Natural killer cell (primary cell): ENCODE measurements around the gene C1orf21. TPM values are rescaled to one million over a fixed set of nuclear protein-coding genes. Genes with fewer than 3 reads are reported as not detected.

Experiments
- ATAC-seq, 3 donors: fragments of 150-1000 bp in 2 of 3; fragments of 200-7000 bp in 1 of 3; cut with Tn5 transposase; 1 replicate in 1 of 3; 2 replicates in 2 of 3; pipeline ENCODE4 v1.10.0; 2021; ENCODE audit warnings: mild to moderate bottlenecking in 2 of 3, moderate library complexity in 2 of 3
- DNase-seq, 2 donors: peaks; one replicate each; pipeline versions ENCODE4 v3.0.0 to v3.0.0-alpha.2; 2013 to 2021; ENCODE audit warnings: mixed read lengths in 1 of 2
- H3K27ac ChIP-seq: one replicate; pipeline ENCODE4 v1.5.1; 2013; ENCODE audit warnings: mild to moderate bottlenecking, low read length
- H3K27me3 ChIP-seq: one replicate; pipeline ENCODE4 v1.6.1; 2013; ENCODE audit warnings: low read length; ENCODE audit not compliant: control insufficient read depth, insufficient read depth
- H3K36me3 ChIP-seq: one replicate; pipeline ENCODE4 v1.6.1; 2013; ENCODE audit warnings: low read length; ENCODE audit not compliant: control insufficient read depth, insufficient read depth
- H3K4me1 ChIP-seq: one replicate; pipeline ENCODE4 v1.6.1; 2013; ENCODE audit warnings: low read length; ENCODE audit not compliant: control insufficient read depth, insufficient read depth
- H3K4me3 ChIP-seq: one replicate; pipeline ENCODE4 v1.5.1; 2013; ENCODE audit warnings: low read length
- H3K9me3 ChIP-seq: one replicate; pipeline ENCODE4 v1.6.1; 2013; ENCODE audit warnings: low read length; ENCODE audit not compliant: control insufficient read depth, insufficient read depth
- H3K27ac Mint-ChIP-seq, 2 donors: one replicate each; pipeline ENCODE4 v1.8.0; 2022; ENCODE audit warnings: mild to moderate bottlenecking in 2 of 2, mixed read lengths in 2 of 2, moderate library complexity in 1 of 2
- H3K27me3 Mint-ChIP-seq, 2 donors: one replicate each; pipeline ENCODE4 v1.8.0; 2022; ENCODE audit warnings: low read depth in 2 of 2, mixed read lengths in 2 of 2
- H3K36me3 Mint-ChIP-seq: one replicate; pipeline ENCODE4 v1.8.0; 2022; ENCODE audit warnings: mixed read lengths
- H3K4me1 Mint-ChIP-seq, 2 donors: one replicate each; pipeline ENCODE4 v1.8.0; 2022; ENCODE audit warnings: mixed read lengths in 2 of 2
- H3K4me3 Mint-ChIP-seq: one replicate; pipeline ENCODE4 v1.8.0; 2022; ENCODE audit warnings: mild to moderate bottlenecking, moderate library complexity, mixed read lengths
- H3K9me3 Mint-ChIP-seq, 2 donors: one replicate each; pipeline ENCODE4 v1.8.0; 2022; ENCODE audit warnings: mixed read lengths in 2 of 2
- CTCF ChIP-seq: fragments of 200-600 bp; IDR thresholded peaks from one replicate; pipeline ENCODE4 v1.8.0; 2022; ENCODE audit warnings: antibody characterized with exemption
- WGBS: methylation state at CpG from one replicate; pipeline ENCODE4 v1.1.7; 2013; ENCODE audit warnings: missing lambda C conversion rate; ENCODE audit not compliant: insufficient coverage; 5-methylcytosine and 5-hydroxymethylcytosine counted together
- intact Hi-C: fragments of 100-400 bp; cut with micrococcal nuclease; formaldehyde crosslinking; loops from one replicate; pipeline ENCODE4 v1.14.2; 2022
- total RNA-seq, 4 donors: library from RNA; stranded (reverse); fragments of 120-200 nt in 1 of 4; gene quantifications; one replicate each; pipeline versions ENCODE4 v1.2.3 to v1.2.4, GENCODE V29; 2013 to 2022

The C1orf21 gene
- total RNA-seq, 3 donors from 2014 or later (not counting 1 experiment from before 2014, with no cell fraction given) = 84.3 to 111 (median 88.3) TPM

- peak in 2 of 3 donors; percentile 24 to 34 for ATAC-seq
- no peak overlapping the region for H3K27ac ChIP-seq
- peak overlapping the region in 1 of 2 donors; percentile 70 for H3K27ac Mint-ChIP-seq
- peaks cover 7% of the 10 kb centered on the region for H3K9me3 ChIP-seq
- no peaks in the 10 kb centered on the region for H3K27me3 ChIP-seq
- no peaks in the 10 kb centered on the region for H3K27me3 Mint-ChIP-seq
- no peak for TF ChIP-seq CTCF
- DNase-seq = no peak
- H3K36me3 ChIP-seq = peaks cover 2% of the 10 kb centered on the region
- H3K36me3 Mint-ChIP-seq = no peaks in the 10 kb centered on the region
- peaks cover 3% of the 10 kb centered on the region for H3K4me1 ChIP-seq
- no peaks in the 10 kb centered on the region for H3K9me3 Mint-ChIP-seq
- H3K4me3 ChIP-seq = no peak overlapping the region
- H3K4me3 Mint-ChIP-seq = no peak overlapping the region
- WGBS = 27% methylated on average over 2 of the region's 2 CpGs
- intact Hi-C loops = no loop called here
- H3K4me1 Mint-ChIP-seq = peaks cover 60 to 66% of the 10 kb centered on the region in 2 donors
These were observed 146.2 kb downstream of the C1orf21 start for GRCh38 chr1:184533049-184533448.

GRCh38 chr1:184533915-184534314 is 147.1 kb downstream of the C1orf21 start:
- Mint-ChIP-seq H3K4me1 (peaks cover 66 to 74% of the 10 kb centered on the region in 2 donors), H3K9me3 (peaks cover 0 to 1% of the 10 kb centered on the region in 2 donors), H3K36me3 (peaks cover 7% of the 10 kb centered on the region), H3K27ac (peak overlapping the region; percentile 5 to 60), H3K27me3 (no peaks in the 10 kb centered on the region), H3K4me3 (no peak overlapping the region)
- TF ChIP-seq CTCF = no peak
- Histone ChIP-seq H3K36me3 (peaks cover 2% of the 10 kb centered on the region), H3K27ac (no peak overlapping the region), H3K4me1 (peaks cover 3% of the 10 kb centered on the region), H3K4me3 (no peak overlapping the region), H3K27me3 (no peaks in the 10 kb centered on the region), H3K9me3 (peaks cover 7% of the 10 kb centered on the region)
- intact Hi-C loops = no loop called here
- 96% methylated on average over 3 of the region's 4 CpGs for WGBS
- DNase-seq (no peak), ATAC-seq (no peak)

GRCh38 chr1:184534690-184535089 is 147.9 kb downstream of the C1orf21 start:
- Histone ChIP-seq H3K9me3 (peaks cover 7% of the 10 kb centered on the region), H3K36me3 (peaks cover 2% of the 10 kb centered on the region), H3K27ac (no peak overlapping the region), H3K4me3 (no peak overlapping the region), H3K4me1 (peaks cover 3% of the 10 kb centered on the region), H3K27me3 (no peaks in the 10 kb centered on the region)
- H3K9me3 Mint-ChIP-seq = peaks cover 0 to 3% of the 10 kb centered on the region in 2 donors
- no peak for ATAC-seq
- H3K27me3 Mint-ChIP-seq = no peaks in the 10 kb centered on the region
- no peak for TF ChIP-seq CTCF
- peak overlapping the region; percentile 5 to 60 for H3K27ac Mint-ChIP-seq
- H3K36me3 Mint-ChIP-seq = peaks cover 13% of the 10 kb centered on the region
- H3K4me3 Mint-ChIP-seq = no peak overlapping the region
- intact Hi-C loops = loop anchor here (5.0 kb wide), 1 partner anchor 42 kb away; no protein-coding TSS in a partner anchor
- DNase-seq = no peak
- 89% methylated on average over 7 of the region's 7 CpGs for WGBS
- H3K4me1 Mint-ChIP-seq = peaks cover 68 to 77% of the 10 kb centered on the region in 2 donors
